ENCODE data around the gene PTK7.

- TF ChIP-seq, protein P1, sequence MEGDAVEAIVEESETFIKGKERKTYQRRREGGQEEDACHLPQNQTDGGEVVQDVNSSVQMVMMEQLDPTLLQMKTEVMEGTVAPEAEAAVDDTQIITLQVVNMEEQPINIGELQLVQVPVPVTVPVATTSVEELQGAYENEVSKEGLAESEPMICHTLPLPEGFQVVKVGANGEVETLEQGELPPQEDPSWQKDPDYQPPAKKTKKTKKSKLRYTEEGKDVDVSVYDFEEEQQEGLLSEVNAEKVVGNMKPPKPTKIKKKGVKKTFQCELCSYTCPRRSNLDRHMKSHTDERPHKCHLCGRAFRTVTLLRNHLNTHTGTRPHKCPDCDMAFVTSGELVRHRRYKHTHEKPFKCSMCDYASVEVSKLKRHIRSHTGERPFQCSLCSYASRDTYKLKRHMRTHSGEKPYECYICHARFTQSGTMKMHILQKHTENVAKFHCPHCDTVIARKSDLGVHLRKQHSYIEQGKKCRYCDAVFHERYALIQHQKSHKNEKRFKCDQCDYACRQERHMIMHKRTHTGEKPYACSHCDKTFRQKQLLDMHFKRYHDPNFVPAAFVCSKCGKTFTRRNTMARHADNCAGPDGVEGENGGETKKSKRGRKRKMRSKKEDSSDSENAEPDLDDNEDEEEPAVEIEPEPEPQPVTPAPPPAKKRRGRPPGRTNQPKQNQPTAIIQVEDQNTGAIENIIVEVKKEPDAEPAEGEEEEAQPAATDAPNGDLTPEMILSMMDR (IDR thresholded peaks at IDR 0.05; ENCODE audit: low read depth, low read length) = no peak
- TF ChIP-seq POLR2A (IDR thresholded peaks at IDR 0.05; ENCODE audit: extremely low read depth, insufficient read length) (no peak), MYC (IDR thresholded peaks at IDR 0.05; ENCODE audit: low read depth, low read length) (no peak)
- TF ChIP-seq, protein P2, sequence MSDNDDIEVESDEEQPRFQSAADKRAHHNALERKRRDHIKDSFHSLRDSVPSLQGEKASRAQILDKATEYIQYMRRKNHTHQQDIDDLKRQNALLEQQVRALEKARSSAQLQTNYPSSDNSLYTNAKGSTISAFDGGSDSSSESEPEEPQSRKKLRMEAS (IDR thresholded peaks at IDR 0.05; ENCODE audit: low read depth, low read length) = no peak
Measured at GRCh38 chr6:43035495-43036194, 40.5 kb upstream of the PTK7 start.

Measured in NB4 (cell line).